HepG2 (cell line): Measurements from ENCODE around the gene IRX2.

Experiments used
- CEBPB ChIP-seq: IDR thresholded peaks from 2 replicates; pipeline ENCODE4 v1.6.1; 2011; ENCODE audit warnings: low read depth, low read length, improper control_type of control experiment, borderline replicate concordance
- HMG20A ChIP-seq: IDR thresholded peaks from 2 replicates; pipeline ENCODE4 v1.6.1; 2016; ENCODE audit warnings: borderline replicate concordance
- HOXA5 ChIP-seq: sonication (generic); formaldehyde crosslinking; IDR thresholded peaks from 2 replicates; pipeline ENCODE4 v1.4.0; 2020; ENCODE audit warnings: missing genetic modification reagents
- NFKB2 ChIP-seq: sonication (generic); formaldehyde crosslinking; IDR thresholded peaks from 2 replicates; pipeline ENCODE4 v1.4.0; 2020; ENCODE audit warnings: missing genetic modification reagents, borderline replicate concordance
- PAX8 ChIP-seq: sonication (generic); formaldehyde crosslinking; IDR thresholded peaks from 2 replicates; pipeline ENCODE4 v1.8.0; 2022; ENCODE audit warnings: mild to moderate bottlenecking, missing genetic modification reagents, borderline replicate concordance
- POLR2AphosphoS5 ChIP-seq: IDR thresholded peaks from 2 replicates; pipeline ENCODE4 v1.6.1; 2012; ENCODE audit warnings: low read depth, low read length
- ZNF780A ChIP-seq: sonication (generic); formaldehyde crosslinking; IDR thresholded peaks from 2 replicates; pipeline ENCODE4 v1.8.0; 2022; ENCODE audit warnings: mild to moderate bottlenecking, missing genetic modification reagents, moderate library complexity
- TF ChIP-seq, protein P1 (sequence below): sonication (generic); formaldehyde crosslinking; IDR thresholded peaks from 2 replicates; pipeline ENCODE4 v1.5.0; 2020; ENCODE audit warnings: mild to moderate bottlenecking, missing genetic modification reagents, moderate library complexity

DNA sequence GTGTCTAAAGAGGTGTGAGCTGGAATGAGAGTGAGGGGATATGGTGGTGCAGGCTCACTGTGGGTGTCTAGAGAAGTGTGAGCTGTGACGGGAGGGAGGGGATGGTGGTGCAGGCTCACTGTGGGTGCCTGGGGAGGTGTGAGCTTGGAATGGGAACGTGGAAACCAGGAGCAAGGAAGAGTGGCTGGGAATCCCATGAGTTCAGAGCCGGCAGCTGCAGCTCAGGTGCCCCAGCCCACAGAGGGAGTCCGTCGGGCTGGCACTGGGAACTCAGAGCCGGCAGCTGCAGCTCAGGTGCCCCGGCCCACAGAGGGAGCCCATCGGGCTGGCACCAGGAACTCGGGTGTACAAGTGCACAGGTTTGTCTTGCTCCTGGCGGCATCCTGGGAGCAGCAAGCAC is 45.6 kb downstream of the IRX2 start:
- TF ChIP-seq PAX8 (no peak), HMG20A (CRISPR knock-in tag) (no peak), POLR2AphosphoS5 (no peak), HOXA5 (CRISPR knock-in tag) (no peak), NFKB2 (CRISPR knock-in tag) (no peak), ZNF780A (no peak), CEBPB (no peak)
- TF ChIP-seq, protein P1, sequence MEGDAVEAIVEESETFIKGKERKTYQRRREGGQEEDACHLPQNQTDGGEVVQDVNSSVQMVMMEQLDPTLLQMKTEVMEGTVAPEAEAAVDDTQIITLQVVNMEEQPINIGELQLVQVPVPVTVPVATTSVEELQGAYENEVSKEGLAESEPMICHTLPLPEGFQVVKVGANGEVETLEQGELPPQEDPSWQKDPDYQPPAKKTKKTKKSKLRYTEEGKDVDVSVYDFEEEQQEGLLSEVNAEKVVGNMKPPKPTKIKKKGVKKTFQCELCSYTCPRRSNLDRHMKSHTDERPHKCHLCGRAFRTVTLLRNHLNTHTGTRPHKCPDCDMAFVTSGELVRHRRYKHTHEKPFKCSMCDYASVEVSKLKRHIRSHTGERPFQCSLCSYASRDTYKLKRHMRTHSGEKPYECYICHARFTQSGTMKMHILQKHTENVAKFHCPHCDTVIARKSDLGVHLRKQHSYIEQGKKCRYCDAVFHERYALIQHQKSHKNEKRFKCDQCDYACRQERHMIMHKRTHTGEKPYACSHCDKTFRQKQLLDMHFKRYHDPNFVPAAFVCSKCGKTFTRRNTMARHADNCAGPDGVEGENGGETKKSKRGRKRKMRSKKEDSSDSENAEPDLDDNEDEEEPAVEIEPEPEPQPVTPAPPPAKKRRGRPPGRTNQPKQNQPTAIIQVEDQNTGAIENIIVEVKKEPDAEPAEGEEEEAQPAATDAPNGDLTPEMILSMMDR: no peak
